AG04449 (cell line): ENCODE data around the gene MOGAT2.
"Not testable (repeated sequence)": the region's sequence is repeated elsewhere in the genome, so short reads cannot be mapped to it uniquely, and the experiment has no call there.

ENCODE experiments used
- CTCF ChIA-PET: fragments of 350-600 bp; formaldehyde crosslinking; extraction: SDS; loops from one replicate; lab custom pipeline; 2021; ENCODE audit warnings: antibody characterized with exemption; lab: Yijun Ruan, JAX
- POLR2A ChIA-PET: fragments of 400-600, 350-600 bp; formaldehyde crosslinking; extraction: SDS; loops from one replicate; lab custom pipeline; 2020; ENCODE audit warnings: antibody characterized with exemption, inconsistent platforms; lab: Yijun Ruan, JAX
- DNase-seq: peaks from one replicate; pipeline ENCODE4 v3.0.0-alpha.2; 2010; ENCODE audit warnings: low read depth, low spot score
- H3K4me3 ChIP-seq: 2 replicates; pipeline ENCODE4 v1.5.1; 2011; ENCODE audit warnings: low read depth, mild to moderate bottlenecking, control low read depth, low read length
- TF ChIP-seq, protein P1 (sequence below): IDR thresholded peaks from one replicate; pipeline ENCODE4 v1.5.1; 2011; ENCODE audit warnings: mild to moderate bottlenecking, moderate library complexity, low read length, control low read depth, inconsistent platforms; ENCODE audit not compliant: insufficient read depth; ENCODE audit errors: missing control alignments

MOGAT2 gene

DNA sequence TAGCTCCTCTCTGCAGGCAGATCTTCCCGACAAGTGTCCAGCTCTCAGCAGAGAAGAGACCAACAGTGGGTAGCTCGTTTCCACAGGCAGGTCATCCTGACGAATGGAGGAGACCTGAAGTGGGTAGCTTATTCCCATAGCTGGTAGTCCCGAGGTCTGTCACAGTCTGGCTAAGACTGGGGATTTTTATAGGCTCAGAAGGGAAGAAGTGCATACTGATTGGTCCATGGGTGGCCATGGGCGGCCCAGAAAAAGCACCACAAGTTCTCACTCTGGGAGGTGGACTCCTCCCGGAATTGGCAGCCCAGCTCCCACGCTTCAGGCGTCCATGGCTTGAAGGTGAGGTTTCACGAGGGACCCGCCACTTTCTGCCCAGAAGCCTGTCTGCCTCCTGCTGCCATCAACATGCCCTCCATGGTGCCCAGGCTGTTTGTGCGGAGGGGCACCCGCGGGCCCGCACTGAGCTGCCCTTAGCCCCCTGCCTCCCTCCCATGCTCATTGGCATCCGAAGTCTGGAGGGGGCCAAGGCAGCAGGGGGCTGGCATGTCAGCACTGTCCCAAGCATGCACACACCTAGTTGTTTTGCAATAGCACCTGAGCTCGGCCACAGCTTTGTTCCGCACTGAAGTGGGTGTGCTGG is 38.9 kb upstream of the MOGAT2 start:
- TF ChIP-seq, protein P1, sequence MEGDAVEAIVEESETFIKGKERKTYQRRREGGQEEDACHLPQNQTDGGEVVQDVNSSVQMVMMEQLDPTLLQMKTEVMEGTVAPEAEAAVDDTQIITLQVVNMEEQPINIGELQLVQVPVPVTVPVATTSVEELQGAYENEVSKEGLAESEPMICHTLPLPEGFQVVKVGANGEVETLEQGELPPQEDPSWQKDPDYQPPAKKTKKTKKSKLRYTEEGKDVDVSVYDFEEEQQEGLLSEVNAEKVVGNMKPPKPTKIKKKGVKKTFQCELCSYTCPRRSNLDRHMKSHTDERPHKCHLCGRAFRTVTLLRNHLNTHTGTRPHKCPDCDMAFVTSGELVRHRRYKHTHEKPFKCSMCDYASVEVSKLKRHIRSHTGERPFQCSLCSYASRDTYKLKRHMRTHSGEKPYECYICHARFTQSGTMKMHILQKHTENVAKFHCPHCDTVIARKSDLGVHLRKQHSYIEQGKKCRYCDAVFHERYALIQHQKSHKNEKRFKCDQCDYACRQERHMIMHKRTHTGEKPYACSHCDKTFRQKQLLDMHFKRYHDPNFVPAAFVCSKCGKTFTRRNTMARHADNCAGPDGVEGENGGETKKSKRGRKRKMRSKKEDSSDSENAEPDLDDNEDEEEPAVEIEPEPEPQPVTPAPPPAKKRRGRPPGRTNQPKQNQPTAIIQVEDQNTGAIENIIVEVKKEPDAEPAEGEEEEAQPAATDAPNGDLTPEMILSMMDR: no peak
- H3K4me3 ChIP-seq: no peak overlapping the region
- DNase-seq: no peak
- POLR2A ChIA-PET: no interaction called here
- CTCF ChIA-PET: interaction anchor here (0.8 to 2.9 kb wide), 3 partner anchors 27 to 132 kb away, joined by 3 to 15 read pairs (median 3); no protein-coding TSS in a partner anchor

DNA sequence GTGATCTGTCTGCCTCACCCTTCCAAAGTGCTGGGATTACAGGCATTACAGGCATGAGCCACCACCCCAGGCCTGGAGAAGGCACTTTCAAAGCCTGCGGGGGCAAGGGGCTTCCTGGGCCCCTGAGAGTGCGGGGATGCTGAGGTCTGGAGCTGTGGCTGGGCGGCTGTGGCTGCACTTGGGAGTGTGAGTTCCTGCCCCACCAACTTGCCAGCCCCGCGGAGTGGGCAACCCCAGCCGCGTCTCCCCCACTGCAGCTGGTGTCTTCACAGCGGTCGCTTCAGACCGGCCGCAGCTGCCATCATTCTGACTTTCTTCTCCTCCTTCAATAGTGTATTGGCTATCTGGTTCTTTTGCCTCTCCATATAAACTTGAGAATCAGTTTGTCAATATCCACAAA is 38.1 kb upstream of the MOGAT2 start:
- DNase-seq: no peak
- TF ChIP-seq, protein P1: no peak
- no peak overlapping the region for H3K4me3 ChIP-seq
- CTCF ChIA-PET: interaction anchor here (1.3 to 2.9 kb wide), 2 partner anchors 26 to 133 kb away, joined by 3 to 15 read pairs; no protein-coding TSS in a partner anchor
- POLR2A ChIA-PET: no interaction called here

DNA sequence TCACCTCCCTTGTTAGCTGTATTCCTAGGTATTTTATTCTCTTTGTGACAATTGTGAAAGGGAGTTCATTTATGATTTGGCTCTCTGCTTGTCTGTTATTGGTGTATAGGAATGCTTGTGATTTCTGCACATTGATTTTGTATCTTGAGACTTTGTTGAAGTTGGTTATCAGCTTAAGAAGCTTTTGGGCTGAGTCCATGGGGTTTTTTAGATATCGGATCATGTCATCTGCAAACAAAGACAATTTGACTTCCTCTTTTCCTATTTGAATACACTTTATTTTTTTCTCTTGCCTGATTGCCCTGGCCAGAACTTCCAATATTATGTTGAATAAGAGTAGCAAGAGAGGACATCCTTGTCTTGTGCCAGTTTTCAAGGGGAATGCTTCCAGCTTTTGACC is 33.8 kb upstream of the MOGAT2 start:
- DNase-seq, POLR2A ChIA-PET, H3K4me3 ChIP-seq: not testable (repeated sequence)
- CTCF ChIA-PET: interaction anchor here (0.8 to 2.4 kb wide), 4 partner anchors 9 to 137 kb away, joined by 3 to 10 read pairs (median 3); no protein-coding TSS in a partner anchor

DNA sequence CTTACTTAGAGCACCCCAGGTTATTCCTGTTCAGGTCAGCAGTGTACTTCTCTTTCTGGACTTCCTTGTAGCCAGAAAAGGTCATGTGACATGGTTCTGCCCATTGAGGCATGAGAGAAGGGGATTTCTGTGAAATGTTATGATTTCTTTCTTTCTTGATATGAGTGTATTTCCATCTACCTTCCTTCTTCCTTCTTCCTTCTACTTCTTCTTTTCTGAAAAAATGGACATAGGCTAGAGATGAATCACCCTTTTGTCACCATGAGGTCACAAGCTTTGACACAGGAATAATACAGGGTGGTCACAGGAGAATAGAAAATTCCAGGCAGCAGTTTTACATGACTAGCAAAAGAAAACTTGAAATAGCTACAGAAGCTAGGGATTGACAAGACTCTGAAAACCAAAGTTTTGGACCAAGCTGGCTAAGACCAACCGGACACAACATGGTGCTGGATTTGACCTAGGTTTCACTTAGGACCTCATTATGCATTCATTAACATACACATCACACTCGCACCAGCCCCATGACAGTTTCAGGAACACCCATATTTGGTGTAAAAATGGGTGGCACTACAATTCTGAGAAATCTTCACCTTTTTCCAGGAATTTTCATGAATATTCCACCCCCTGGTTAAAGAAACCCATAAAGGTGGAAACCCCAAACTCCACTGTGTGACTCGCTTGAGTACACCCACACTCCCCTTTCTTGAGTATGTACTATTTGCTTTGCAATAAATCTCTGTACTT is 27.6 kb upstream of the MOGAT2 start:
- no peak overlapping the region for H3K4me3 ChIP-seq
- TF ChIP-seq, protein P1: no peak
- ChIA-PET CTCF (interaction anchor here (3.6 kb wide), 1 partner anchor 16 kb away, joined by 15 read pairs; no protein-coding TSS in a partner anchor), POLR2A (no interaction called here)
- DNase-seq: no peak

DNA sequence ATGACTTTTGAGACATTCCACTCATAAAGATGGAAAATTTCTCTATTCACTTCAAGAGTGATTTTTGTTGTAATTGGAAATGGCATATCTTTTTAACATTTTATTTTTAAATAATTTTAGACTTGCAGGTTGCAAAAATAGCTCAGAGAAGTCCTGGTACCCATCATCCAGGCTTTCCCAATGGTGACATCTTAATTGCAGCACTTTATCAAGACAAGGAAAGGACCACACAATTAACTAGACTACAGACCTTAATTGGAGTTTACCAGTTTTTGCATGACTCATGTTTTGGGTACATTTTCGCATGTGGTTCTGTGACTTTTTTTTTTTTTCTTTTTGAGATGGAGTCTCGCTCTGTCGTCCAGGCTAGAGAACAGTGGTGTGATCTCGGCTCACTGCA is 25.8 kb upstream of the MOGAT2 start:
- ChIA-PET CTCF (interaction anchor here (3.6 kb wide), 1 partner anchor 15 kb away, joined by 15 read pairs; no protein-coding TSS in a partner anchor), POLR2A (no interaction called here)
- no peak overlapping the region for H3K4me3 ChIP-seq
- TF ChIP-seq, protein P1: no peak
- no peak for DNase-seq

DNA sequence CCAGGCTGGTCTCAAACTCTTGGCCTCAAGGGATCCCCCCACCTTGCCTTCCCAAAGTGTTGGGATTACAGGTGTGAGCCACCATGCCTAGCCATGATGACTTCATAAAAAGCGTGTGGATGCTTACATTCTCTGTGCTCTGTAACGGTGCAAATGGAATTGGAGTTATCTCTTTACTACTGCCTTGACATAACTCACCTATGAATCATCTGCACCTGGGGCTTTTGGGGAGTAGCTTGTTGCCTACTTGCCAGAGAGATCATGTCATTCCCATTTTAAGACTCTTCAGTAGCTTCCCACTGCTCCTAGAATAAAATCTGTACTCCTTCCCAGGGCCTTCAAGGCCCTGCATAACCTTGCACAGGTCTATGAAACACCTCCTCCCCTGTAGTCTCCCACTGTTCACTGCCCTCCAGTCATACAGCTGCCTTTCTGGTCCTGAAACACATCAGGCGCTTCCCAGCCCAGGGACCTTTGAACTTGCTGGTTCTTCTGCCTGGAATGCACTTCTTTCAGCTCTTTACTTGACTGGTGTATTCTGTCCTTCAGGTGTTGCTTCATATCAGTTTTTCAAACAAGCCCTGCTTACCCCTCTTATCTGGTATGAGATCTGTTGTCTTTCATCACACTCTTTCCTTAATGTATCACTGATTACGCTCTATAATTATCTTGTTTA is 19.6 kb upstream of the MOGAT2 start:
- H3K4me3 ChIP-seq: no peak overlapping the region
- no peak for DNase-seq
- ChIA-PET CTCF (interaction anchor here (1.1 to 1.4 kb wide), 3 partner anchors 8 to 100 kb away, joined by 3 to 10 read pairs (median 3); no protein-coding TSS in a partner anchor), POLR2A (no interaction called here)
- TF ChIP-seq, protein P1: no peak
